Body of pancreas (tissue), 4 donors: ENCODE measurements around the gene SPDYE3.

Experiments
- CTCF ChIP-seq, 7 experiments: fragments of 450-650 bp in 4 of 7; fragments of 200-600 bp in 3 of 7; sonication (generic) in 3 of 7; IDR thresholded peaks; one replicate each; pipeline ENCODE4 v1.5.1; 2016 to 2019; ENCODE audit warnings: antibody characterized with exemption in 7 of 7
- POLR2A ChIP-seq, 3 donors: fragments of 450-650 bp; IDR thresholded peaks; one replicate each; pipeline ENCODE4 v1.6.1; 2016; ENCODE audit warnings: antibody characterized with exemption in 3 of 3, mild to moderate bottlenecking in 2 of 3

GRCh38 chr7:100342765-100343164 lies 35.3 kb downstream of the SPDYE3 start:
- TF ChIP-seq CTCF (IDR thresholded peaks at IDR 0.05) (no peak), POLR2A (IDR thresholded peaks at IDR 0.05) (no peak)
